HG03575 (cell line): Measurements from ENCODE around the gene SVIL.

ENCODE experiments used
- ATAC-seq: cut with Tn5 transposase; IDR thresholded peaks from one replicate; pipeline ENCODE4 v1.9.1; 2021; ENCODE audit not compliant: unreplicated experiment, insufficient number of reproducible peaks, low FRiP score; ENCODE audit errors: extremely low read depth

SVIL gene

DNA sequence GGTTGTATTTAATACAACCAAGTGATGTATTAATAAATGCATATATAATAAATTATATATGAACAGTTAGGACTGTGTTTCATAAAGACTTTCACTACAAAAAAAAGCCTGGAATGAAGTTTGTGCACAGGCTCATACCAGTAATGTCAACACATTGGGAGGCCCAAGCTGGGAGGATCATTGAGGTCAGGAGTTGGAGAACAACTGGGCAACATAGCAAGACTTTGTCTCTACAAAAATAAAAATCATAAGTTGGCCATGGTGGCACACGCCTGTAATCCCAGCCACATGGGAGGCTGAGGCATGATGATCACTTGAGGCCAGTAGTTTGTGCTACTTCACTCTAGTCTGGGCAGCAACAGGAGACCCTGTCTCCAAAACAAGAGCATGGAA lies 15.8 kb upstream of the SVIL start:
- no peak for ATAC-seq

DNA sequence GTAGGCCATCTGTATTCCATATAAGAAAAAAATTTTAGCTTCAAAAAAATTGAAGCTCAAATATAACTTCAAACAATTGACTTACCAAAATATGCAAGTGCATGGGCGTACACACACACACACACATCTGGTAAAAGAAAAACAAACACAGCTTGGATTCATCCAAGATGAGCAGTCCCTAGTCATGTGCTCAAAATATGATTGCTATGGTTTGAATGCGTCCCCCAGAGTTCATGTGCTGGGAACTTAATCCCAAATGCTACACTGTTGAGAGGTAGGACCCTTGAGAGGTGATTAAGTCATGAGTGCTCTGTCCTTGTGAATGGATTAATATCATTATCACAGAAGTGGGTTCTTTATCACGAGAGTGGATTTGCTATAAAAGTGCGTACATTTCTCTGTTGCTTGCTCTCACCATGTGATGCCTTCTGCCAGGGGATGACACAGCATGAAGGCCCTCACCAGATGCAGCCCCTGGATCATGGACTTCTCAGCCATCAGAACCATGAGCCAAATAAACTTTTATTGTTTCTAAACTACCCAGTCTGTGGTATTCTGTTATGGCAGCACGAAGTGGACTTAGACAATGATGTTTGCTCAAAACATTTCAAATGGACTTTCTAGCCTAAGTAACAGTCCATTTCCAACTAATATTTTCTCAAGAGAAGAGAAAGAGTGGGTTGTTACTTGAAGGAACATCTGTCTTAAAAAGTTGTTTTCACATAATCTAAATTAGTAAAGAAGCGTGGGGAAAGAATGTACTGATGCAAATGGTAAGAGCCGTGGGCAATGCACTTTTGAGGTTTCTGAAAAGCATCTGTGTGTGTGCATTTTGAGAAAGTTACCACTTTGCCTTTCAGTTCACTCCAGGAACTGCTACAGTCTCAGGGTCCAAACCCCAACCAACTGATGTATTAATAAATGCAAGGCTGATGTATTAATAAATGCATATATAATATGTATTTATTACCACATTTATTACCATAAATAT lies 15.1 kb upstream of the SVIL start:
- no peak for ATAC-seq

DNA sequence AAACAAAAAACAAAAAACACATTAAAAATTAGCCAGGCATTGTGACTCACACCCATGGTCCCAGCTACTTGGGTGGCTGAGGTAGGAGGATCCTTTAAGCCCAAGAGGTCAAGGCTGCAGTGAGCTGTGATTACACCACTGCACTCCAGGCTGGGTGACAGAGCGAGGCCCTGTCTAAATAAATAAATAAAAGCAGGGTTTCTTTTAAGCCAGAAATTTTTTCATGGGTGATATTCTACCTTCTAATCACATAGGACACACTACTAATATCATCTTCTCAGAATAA lies 14.2 kb upstream of the SVIL start:
- no peak for ATAC-seq

DNA sequence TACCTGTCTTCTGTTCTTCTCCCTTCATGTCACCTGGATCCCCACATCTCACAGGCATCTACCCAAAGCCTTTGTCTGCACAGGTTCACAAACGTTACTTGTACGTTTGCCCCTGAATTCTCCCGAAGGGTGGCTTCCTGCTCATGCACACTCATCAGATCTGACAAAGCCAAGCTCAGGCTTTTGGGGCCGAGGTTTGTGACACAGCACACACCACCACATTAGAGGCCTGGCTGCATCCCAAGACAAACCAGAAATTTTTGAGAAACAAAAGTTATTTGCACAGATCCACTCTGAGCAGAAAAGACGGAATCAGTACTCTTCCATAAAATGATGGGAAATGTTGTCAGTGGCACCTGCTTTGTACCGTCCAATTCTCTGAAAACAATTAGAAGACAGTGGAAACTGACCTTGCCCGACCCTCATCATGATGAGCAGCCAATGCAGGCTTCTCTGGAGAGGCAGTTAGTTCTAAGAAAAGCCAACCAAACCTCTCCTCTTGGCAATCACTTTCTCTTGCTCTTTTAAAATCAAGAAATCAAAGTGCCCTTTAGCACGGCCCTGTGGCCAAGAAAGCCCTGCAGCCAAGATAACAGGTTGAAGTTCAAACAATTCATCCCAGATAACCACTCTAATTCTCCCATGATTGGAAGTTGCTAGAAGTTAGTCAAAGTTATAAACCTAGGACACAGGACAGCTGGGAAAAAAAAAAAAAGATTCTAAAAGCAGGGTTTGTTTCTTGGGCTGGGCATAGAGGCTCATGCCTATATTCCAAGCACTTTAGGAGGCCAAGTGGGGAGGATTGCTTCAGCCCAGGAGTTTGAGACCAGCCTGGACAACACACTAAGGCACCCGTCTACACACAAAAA lies 13.6 kb upstream of the SVIL start:
- ATAC-seq, result no peak

DNA sequence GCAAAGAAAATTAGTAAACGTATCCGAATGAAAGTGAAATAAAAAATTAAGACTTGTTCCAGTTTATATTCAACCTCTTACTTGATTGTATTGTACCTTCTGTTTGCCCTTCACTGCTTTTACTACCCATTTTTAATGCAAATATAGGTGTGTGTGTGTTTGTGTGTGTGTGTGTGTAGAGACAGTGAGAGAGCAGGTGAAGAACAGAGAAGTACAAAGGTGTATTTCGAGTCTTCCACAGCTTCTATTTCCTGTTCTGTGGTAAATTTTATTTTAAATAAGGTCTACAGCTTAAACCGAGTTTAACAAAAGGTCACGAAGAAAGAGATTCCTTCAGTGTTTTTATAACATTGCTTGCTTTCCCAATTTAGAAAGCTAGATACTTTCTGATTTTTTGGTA lies 12.7 kb upstream of the SVIL start:
- ATAC-seq, result no peak

DNA sequence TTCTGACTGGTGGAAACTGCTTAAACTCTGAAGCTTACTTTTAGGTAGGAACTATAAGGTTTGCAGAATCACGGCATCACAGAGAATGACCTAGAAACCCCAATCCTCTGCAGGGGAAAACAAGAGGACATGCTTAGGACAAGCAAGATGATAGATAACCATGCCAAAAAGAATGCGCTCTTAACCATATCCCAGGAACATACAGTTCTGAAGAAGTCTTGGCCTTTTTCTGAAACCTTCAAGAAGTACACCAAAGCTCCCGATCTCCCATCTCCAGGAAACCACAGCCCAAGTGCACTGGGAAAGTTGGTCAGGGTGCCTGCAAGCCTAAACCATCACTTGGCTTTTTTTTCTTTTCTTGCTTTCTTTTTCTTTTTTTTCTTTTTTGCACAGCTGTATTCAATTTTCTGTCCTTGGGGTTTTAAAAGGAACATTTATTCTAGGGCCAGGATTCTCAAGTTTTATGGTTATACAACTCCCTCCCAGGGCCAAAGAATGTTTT lies 12.2 kb upstream of the SVIL start:
- ATAC-seq, result no peak

DNA sequence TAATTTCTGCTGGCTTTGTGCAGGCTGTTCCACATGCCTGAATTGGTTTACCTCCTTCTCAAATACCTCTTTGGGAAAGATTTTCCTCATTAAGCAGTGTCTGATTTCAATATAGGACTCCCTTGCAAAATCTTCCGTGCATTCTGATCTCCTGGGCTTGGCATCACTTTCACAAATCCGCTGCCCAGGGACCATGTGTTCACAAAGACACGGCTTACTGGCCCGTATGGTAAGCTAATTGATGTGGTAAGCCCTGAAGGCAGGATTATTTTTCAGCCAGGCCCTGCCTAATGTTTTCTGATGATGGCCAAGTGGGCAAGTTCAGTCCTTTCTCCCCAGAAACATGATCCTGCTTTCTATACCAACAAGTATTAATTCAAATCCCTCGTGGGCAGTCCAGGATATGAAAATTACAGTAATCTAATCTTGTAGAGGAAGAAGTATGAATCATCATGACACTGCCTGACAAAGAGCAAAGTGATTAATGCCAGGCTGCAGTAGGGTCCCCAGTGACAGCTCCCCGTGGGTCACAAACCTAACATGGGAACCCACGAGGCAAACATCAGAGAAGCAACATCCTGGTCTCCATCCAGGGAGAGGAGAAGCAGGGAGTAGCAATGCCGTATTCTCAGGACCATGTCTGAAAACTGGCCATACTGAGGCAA lies 11.6 kb upstream of the SVIL start:
- no peak for ATAC-seq

DNA sequence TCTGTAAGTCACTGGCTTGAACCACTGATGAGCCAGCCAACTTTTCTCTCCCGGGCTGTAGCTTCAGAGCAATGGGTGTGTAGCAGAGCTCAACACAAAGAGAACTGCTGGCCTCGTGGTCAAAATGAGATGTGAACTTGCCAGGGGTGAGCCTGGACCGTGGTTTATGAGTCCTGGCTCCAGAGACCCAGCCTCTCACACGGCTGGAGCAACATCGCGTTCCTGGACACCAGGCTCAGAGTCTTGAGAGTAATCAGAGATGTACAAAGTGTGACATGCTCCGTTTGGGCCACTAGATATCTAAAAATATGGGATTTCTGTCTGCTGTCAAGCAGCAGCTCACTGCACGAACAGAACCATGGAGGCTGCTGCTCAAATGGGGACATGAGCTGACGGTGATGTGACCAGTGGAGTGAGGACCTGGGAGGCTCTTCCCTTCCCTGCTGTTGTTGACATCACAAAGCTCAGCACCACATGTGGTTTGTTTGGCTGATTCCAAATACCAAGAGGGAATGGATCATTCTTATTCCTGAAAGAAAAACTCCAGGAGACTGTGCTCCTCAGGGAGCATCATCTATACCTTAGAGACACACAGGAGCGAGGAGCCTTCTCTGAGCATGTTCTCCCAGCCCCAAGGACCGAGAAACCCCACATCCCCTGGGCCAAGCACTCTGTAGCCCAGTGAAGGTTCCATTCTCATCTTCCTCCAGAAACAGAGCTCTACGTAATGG lies 9.2 kb upstream of the SVIL start:
- no peak for ATAC-seq

DNA sequence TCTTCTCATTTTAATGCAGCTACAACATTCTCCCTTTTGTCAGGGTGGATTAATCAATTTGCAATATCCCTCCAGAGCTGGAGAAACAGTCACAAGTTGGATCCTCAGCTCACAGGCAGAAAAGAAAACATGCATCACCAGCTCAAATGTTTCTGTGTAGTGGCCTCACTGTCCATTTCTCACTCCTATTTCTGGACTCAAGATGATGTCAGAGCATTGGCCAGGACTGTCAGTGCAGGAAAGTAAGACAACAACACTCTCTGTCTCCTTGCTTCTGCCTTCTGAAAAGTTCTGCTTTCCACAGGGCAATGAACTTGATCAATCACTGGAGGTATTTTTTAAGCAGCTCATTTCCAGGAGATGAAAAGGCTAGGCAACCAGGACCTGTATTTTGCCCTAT lies 8.2 kb upstream of the SVIL start:
- ATAC-seq, result no peak

DNA sequence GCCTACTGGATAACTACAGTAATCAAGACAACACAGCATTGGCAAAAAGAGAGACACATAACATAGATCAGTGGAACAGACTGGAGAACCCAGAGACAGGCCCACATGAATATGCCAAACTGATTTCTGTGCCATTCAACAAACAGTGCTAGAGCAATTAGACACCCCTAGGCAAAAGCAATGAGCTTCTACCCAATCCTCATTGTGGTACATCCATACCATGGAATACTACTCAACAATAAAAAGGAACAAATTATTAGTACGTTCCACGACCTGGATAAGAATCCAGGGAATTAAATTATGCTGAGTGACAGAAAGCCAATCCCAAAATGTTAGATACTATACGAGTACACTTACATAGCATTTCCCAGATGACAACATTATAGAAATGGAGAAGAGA lies 2.8 kb upstream of the SVIL start:
- ATAC-seq, result no peak

DNA sequence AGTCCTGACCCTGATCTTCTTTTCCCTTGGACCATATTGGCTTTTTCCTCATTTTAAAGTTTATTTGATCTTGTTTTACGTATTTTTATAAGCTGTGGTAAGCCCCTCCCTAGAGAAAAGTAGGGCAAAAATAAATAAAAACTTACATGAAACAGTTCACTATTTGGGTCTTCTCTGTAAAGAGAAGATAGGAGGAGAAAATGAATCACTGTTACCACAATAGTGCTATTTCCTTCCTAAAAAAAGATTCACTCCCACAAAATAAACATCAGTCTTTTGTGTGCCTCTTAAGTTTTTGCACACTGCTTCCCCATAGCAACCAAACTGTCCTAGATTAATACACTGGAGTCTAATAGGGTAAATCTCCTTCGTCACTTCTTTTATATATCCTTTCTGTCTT lies 1.4 kb upstream of the SVIL start:
- no peak for ATAC-seq

DNA sequence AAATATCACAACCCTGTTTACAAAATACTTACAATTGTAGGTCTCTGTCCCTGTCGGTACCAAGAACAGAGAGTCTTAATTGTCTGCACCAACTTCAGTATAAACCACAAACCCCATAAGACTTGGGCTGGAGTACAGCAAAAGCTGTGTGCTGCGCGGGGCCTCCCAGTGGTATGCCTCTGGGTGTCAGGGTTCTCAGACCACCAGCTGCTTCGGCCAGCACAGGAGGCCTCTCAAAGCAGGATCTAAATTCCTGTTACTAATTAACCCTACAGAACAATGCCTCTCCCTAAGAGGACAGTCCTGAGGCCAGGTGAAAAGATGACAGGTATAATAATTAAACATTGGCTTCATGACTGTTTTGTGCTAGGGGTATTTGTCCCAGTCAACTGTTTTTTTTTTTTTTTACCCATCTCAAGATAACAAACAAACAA lies 957 bp upstream of the SVIL start:
- ATAC-seq, result no peak

DNA sequence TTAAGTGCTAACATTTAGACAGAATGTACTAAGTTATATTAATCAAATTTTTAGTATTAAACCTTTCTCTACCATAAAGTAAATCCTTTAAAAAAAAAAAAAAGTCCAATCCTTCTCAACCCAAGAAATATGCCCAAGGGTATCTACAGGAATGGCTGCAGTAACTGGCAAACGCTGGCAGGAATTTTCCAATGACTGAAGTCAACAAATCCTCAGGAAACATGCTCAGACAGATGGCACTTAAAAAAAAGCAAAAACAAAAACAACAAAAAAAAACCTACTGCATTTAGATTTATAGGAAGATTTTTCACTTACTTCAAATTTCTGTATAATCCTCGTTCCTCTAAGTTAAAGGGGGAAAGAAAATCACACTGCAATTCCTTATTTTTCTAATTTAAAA lies 666 bp downstream of the SVIL start:
- ATAC-seq, result no peak

DNA sequence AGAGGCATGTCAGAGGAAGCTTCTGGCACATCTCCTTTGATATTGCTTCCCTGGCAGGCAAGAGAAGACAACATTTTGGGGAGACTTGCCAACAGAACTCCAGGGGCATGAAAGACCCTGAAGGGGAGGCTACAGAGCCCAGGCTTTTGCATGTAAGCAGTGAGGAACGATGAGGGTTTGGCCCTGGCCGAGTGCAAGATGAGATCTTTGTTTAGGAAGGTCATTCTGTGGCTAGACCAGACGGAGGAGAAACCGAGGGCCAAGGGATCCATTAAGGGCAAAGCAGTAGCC lies 3.8 kb downstream of the SVIL start:
- ATAC-seq, result no peak

DNA sequence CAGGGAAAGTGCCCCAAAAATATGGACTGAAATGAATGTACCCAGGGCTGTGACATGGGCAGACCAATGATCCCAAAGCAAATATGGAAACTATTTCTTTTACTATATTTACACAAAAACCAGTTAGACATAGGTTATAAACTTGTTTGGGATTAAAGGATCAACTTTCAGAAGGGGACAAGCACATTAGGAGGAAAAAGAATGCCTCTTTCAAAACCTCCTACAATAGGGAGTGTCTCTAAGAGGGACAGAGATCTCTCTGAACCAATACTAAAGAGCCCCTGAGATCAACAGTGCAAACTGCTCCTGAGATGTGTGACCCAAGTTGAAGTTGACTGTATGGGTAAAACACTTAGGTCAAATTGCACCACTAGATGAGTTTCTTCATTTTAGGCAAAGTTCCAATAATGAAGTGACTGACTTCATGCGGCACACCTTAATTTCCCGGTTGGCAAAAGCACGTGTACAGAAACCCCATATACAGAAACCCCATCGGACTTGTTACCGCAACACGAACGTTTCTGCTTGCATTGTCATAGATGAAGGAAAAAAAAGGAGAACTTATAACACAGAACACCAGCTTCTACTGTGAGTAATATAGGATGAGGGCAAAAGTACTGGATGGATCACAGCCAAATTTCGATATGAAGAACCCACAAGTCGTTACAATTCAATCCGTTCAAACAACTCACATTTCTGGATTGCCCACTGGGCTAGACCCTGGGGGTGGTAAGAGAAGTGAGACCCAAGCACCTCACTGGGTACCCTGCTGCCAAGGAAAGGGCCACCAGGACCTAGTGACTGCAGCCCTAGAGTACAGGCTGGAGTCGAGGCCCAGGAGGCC lies 4.3 kb downstream of the SVIL start:
- ATAC-seq, result no peak

DNA sequence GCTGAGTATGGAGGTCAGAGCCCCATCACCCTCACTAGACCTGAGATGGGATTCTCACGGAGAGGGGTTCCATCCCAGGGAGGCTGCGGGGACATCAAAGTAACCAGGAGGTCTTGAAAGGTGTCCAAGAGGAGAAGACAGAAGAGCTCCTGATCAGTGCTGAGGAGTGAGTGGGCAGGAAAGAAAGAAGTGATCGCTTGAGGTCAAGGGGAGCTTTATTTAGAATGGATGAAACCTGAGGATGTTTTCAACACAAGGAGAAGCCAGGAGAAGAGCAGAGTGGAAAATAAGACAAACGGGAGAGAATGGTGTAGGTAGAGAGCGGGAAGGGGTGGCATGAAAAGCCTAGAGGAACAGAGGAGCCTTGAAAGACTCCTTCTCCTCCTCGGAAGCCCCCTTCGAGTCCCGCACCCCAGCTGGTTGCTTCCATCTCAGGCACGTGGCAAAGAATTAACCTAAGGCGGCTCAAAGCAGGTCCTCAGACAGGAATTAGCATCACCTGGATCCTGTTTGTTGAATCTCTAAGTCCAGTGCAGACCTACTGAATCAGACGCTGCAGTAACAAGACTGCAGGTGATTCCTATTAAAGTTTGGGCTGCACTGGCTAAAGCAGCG lies 5.8 kb downstream of the SVIL start:
- ATAC-seq, result no peak

DNA sequence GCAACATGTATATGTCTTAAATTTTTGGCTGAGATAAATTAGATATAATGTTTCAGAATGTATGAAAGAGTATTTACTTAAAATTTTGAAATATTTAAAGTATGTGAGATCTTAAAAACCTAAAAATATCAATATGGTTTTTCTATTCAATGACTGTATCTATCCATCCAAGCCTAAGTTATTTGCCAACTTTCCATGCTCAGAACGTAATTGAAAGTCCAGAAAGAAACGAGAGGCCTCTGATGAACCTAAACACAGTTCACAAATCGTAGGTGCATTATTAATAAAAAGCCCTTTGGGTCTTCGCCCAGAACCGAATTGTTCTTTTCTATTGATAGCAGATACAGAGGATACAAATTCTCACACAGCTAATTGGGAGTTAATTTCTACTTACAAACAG lies 6.5 kb downstream of the SVIL start:
- no peak for ATAC-seq
